HL-60/S4 treated with phorbol 12-myristate 13-acetate at 8.2 ng/mL for 4 days and 3 days (cell line): ENCODE data around the gene GLRX2.
"Not testable (repeated sequence)": the region's sequence is repeated elsewhere in the genome, so short reads cannot be mapped to it uniquely, and the experiment has no call there.

Source experiments
- in situ Hi-C: fragments of 300-500 bp; cut with MboI; formaldehyde crosslinking; loops from 2 replicates; pipeline ENCODE4 v1.15.0; 2022; ENCODE audit warnings: low sequenced_read_pairs

Gene GLRX2

GRCh38 chr1:193104907-193105820 is at the start of gene GLRX2:
GLRX2 (minus strand) TSS chr1:193105414; CDS start chr1:193105382, 32 bp downstream.
- in situ Hi-C loops: no loop called here

GRCh38 chr1:193144999-193145398 is 39.8 kb upstream of the GLRX2 start:
- in situ Hi-C loops: no loop called here

GRCh38 chr1:193144361-193144938 is 39.2 kb upstream of the GLRX2 start:
- in situ Hi-C loops: no loop called here

GRCh38 chr1:193143285-193143684 is 38.1 kb upstream of the GLRX2 start:
- in situ Hi-C loops: no loop called here

GRCh38 chr1:193142409-193142808 is 37.2 kb upstream of the GLRX2 start:
- in situ Hi-C loops: no loop called here

GRCh38 chr1:193141804-193142203 is 36.6 kb upstream of the GLRX2 start:
- in situ Hi-C loops: no loop called here

GRCh38 chr1:193140254-193140653 is 35.0 kb upstream of the GLRX2 start:
- in situ Hi-C loops: no loop called here

- in situ Hi-C loops: no loop called here
Observed at GRCh38 chr1:193131266-193131860, 26.1 kb upstream of the GLRX2 start.

GRCh38 chr1:193125369-193125768 is 20.2 kb upstream of the GLRX2 start:
- in situ Hi-C loops: no loop called here

GRCh38 chr1:193123751-193124150 is 18.5 kb upstream of the GLRX2 start:
- in situ Hi-C loops: no loop called here

- in situ Hi-C loops: no loop called here
Observed at GRCh38 chr1:193121616-193122593, 16.7 kb upstream of the GLRX2 start, which contains the start of gene CDC73. CDC73 (plus strand) TSS chr1:193122031; CDS start chr1:193122201, 170 bp downstream.

- in situ Hi-C loops: no loop called here
Observed at GRCh38 chr1:193120604-193121166, 15.5 kb upstream of the GLRX2 start.

- in situ Hi-C loops: no loop called here
Observed at GRCh38 chr1:193118803-193119730, 13.9 kb upstream of the GLRX2 start.

- in situ Hi-C loops: no loop called here
Observed at GRCh38 chr1:193118194-193118593, 13.0 kb upstream of the GLRX2 start.

GRCh38 chr1:193117167-193117566 is 12.0 kb upstream of the GLRX2 start:
- in situ Hi-C loops: not testable (repeated sequence)

- in situ Hi-C loops: no loop called here
Observed at GRCh38 chr1:193115629-193116227, 10.5 kb upstream of the GLRX2 start.

- in situ Hi-C loops: no loop called here
Observed at GRCh38 chr1:193114485-193115095, 9.4 kb upstream of the GLRX2 start.

GRCh38 chr1:193113992-193114332 is 8.7 kb upstream of the GLRX2 start:
- in situ Hi-C loops: no loop called here
